SU-DHL-6 (cell line): Measurements from ENCODE around the gene TTC3.

Experiments
- H2AFZ ChIP-seq: fragments of 200-600 bp; sonication (generic); 2 replicates; pipeline ENCODE4 v1.6.1; 2014; ENCODE audit warnings: low read depth, mild to moderate bottlenecking, moderate library complexity, mixed read lengths, antibody characterized with exemption, low read length; ENCODE audit not compliant: severe bottlenecking
- H3F3A ChIP-seq: fragments of 200-600 bp; shearing (Covaris generic); 2 replicates; pipeline ENCODE4 v1.6.0; 2016; ENCODE audit warnings: antibody characterized with exemption, mild to moderate bottlenecking; ENCODE audit not compliant: insufficient read depth
- H3K27ac ChIP-seq: fragments of 200-600 bp; sonication (generic); 2 replicates; pipeline ENCODE4 v1.5.1; 2016; ENCODE audit warnings: low read depth, mild to moderate bottlenecking, low read length, moderate library complexity, mixed read lengths
- H3K27me3 ChIP-seq: fragments of 200-600 bp; sonication (generic), shearing (Covaris generic); 2 replicates; pipeline ENCODE4 v1.6.0; 2014; ENCODE audit warnings: mild to moderate bottlenecking, low read length
- H3K36me3 ChIP-seq: fragments of 200-600 bp; sonication (generic); 2 replicates; pipeline ENCODE4 v1.6.1; 2014; ENCODE audit warnings: mild to moderate bottlenecking, low read length, mixed read lengths
- H3K4me2 ChIP-seq: fragments of 300-600, 200-600 bp; shearing (Covaris generic), sonication (generic); 2 replicates; pipeline ENCODE4 v1.6.0; 2014; ENCODE audit warnings: low read length, low read depth, mild to moderate bottlenecking; ENCODE audit not compliant: poor library complexity, severe bottlenecking
- H3K4me3 ChIP-seq: fragments of 200-600 bp; sonication (generic); 2 replicates; pipeline ENCODE4 v1.5.1; 2014; ENCODE audit warnings: antibody characterized with exemption, low read length, mild to moderate bottlenecking, mixed read lengths; ENCODE audit not compliant: insufficient read depth, poor library complexity, severe bottlenecking
- H3K79me2 ChIP-seq: fragments of 200-600 bp; sonication (generic); 2 replicates; pipeline ENCODE4 v1.6.1; 2014; ENCODE audit warnings: mild to moderate bottlenecking, low read length, moderate library complexity; ENCODE audit not compliant: insufficient read depth
- H3K9ac ChIP-seq: fragments of 200-600 bp; sonication (generic); 2 replicates; pipeline ENCODE4 v1.7.0; 2014; ENCODE audit warnings: mild to moderate bottlenecking, low read length
- H3K9me2 ChIP-seq: fragments of 200-600 bp; sonication (generic); replicated peaks from 2 replicates; pipeline ENCODE4 v1.6.1; 2014; ENCODE audit warnings: low read length; ENCODE audit not compliant: insufficient read depth
- H3K9me3 ChIP-seq: fragments of 200-600 bp; sonication (generic); 2 replicates; pipeline ENCODE4 v1.6.1; 2014; ENCODE audit warnings: low read length, mixed read lengths; ENCODE audit not compliant: insufficient read depth
- H4K20me1 ChIP-seq: fragments of 200-600 bp; sonication (generic); 2 replicates; pipeline ENCODE4 v1.6.1; 2014; ENCODE audit warnings: low read depth, mild to moderate bottlenecking, antibody characterized with exemption, low read length, moderate library complexity, mixed read lengths
- EZH2phosphoT487 ChIP-seq: fragments of 200-600 bp; sonication (generic), shearing (Covaris generic); conservative IDR thresholded peaks from 2 replicates; pipeline ENCODE4 v1.6.1; 2018; ENCODE audit warnings: mild to moderate bottlenecking, antibody characterized with exemption, low read length, moderate library complexity, mixed read lengths
- TF ChIP-seq, protein P1 (sequence below): fragments of 200-600 bp; sonication (generic); IDR thresholded peaks from one replicate; pipeline ENCODE4 v1.5.1; 2017; ENCODE audit warnings: antibody characterized with exemption, mild to moderate bottlenecking, low read length, moderate library complexity; ENCODE audit not compliant: insufficient read depth, poor library complexity, severe bottlenecking

TTC3 gene

GRCh38 chr21:37155186-37155585 is 82.1 kb downstream of the TTC3 start:
- TF ChIP-seq, protein P1, sequence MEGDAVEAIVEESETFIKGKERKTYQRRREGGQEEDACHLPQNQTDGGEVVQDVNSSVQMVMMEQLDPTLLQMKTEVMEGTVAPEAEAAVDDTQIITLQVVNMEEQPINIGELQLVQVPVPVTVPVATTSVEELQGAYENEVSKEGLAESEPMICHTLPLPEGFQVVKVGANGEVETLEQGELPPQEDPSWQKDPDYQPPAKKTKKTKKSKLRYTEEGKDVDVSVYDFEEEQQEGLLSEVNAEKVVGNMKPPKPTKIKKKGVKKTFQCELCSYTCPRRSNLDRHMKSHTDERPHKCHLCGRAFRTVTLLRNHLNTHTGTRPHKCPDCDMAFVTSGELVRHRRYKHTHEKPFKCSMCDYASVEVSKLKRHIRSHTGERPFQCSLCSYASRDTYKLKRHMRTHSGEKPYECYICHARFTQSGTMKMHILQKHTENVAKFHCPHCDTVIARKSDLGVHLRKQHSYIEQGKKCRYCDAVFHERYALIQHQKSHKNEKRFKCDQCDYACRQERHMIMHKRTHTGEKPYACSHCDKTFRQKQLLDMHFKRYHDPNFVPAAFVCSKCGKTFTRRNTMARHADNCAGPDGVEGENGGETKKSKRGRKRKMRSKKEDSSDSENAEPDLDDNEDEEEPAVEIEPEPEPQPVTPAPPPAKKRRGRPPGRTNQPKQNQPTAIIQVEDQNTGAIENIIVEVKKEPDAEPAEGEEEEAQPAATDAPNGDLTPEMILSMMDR: no peak
- no peak for TF ChIP-seq EZH2phosphoT487
- Histone ChIP-seq H3K9me2 (no peaks in the 10 kb centered on the region), H3K27ac (no peak overlapping the region), H3K36me3 (peaks cover 11% of the 10 kb centered on the region), H3K9ac (no peak overlapping the region), H3K4me2 (no peak overlapping the region), H4K20me1 (no peaks in the 10 kb centered on the region), H3K4me3 (no peak overlapping the region), H3K79me2 (no peaks in the 10 kb centered on the region), H3F3A (0 out of 2 replicates have a peak, but pooled peaks cover 4% of the 10 kb centered on the region), H3K27me3 (no peaks in the 10 kb centered on the region), H2AFZ (no peak overlapping the region), H3K9me3 (no peaks in the 10 kb centered on the region)

DNA sequence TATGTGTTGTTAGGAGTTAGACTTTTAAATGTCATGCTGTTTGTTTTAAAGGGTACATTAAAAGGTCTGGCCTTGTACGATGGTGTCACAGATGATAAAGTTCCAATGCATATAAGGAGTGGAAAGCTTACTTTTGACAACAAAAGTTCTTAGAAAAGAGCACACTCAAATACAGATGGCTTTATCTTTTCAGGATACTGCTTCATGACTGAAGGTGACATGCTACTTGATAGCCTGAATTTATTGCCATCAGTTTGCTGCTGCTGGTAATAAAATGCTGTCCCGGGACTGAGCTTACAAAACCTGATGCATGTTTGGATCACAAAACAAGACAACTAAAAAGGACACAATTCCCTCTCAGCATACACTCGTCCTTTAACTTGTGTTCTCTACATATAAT is 84.9 kb downstream of the TTC3 start:
- Histone ChIP-seq H3K9me3 (no peaks in the 10 kb centered on the region), H3K36me3 (peaks cover 3% of the 10 kb centered on the region; the same call in 1 of the 2 replicates), H3K79me2 (no peaks in the 10 kb centered on the region), H3F3A (no peaks in the 10 kb centered on the region), H3K4me3 (no peak overlapping the region), H3K27ac (no peak overlapping the region), H3K9me2 (no peaks in the 10 kb centered on the region), H2AFZ (no peak overlapping the region), H4K20me1 (no peaks in the 10 kb centered on the region), H3K27me3 (no peaks in the 10 kb centered on the region), H3K4me2 (no peak overlapping the region), H3K9ac (no peak overlapping the region)
- TF ChIP-seq, protein P1: no peak
- no peak for TF ChIP-seq EZH2phosphoT487

DNA sequence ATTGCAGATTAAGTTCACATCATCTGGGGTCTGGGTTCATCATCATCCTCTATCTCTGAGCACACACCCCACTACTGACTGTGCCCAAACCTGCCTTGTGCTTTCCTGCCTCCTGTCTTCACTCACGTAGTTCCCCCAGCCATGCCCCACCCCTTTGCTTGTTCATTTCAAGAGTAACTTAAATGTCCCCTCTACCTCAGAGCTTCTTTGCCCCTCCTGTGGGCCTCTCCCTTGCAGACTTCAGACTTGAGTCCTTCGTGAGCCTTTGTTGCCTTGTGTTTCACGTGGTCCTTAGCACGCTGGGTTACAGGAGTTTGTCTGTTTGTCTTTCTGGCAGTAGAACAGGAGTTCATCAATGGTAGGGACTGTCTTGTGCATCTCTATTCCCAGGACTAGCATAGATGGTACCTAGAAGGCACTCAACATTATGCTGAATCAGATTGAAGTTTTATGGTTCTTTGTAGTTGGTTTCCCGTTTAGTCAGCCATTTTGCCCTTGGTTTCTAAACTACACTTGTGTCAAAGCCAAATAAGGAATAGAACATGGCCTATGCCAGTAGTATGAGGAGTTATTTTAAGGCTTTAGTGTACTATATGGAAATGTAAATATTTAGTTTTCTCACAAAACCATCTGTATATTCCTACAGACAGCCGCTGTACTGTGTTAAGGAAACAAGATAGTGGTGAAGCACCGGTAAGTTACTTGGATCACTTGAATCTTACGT is 86.2 kb downstream of the TTC3 start:
- Histone ChIP-seq H3K27me3 (no peaks in the 10 kb centered on the region), H3K27ac (no peak overlapping the region), H3F3A (no peaks in the 10 kb centered on the region), H4K20me1 (no peaks in the 10 kb centered on the region), H3K36me3 (peaks cover 3% of the 10 kb centered on the region; the same call in 1 of the 2 replicates), H2AFZ (no peak overlapping the region), H3K9me2 (no peaks in the 10 kb centered on the region), H3K9ac (no peak overlapping the region), H3K4me2 (no peak overlapping the region), H3K79me2 (no peaks in the 10 kb centered on the region), H3K9me3 (no peaks in the 10 kb centered on the region), H3K4me3 (no peak overlapping the region)
- no peak for TF ChIP-seq EZH2phosphoT487

- Histone ChIP-seq H3K36me3 (peaks cover 7% of the 10 kb centered on the region; the same call in 1 of the 2 replicates), H4K20me1 (no peaks in the 10 kb centered on the region)
Observed at GRCh38 chr21:37159949-37160348, 86.9 kb downstream of the TTC3 start.

More at GRCh38 chr21:37159949-37160348, 86.9 kb downstream of the TTC3 start:
- Histone ChIP-seq H3K9me3 (no peaks in the 10 kb centered on the region), H2AFZ (no peak overlapping the region), H3K9me2 (no peaks in the 10 kb centered on the region), H3K4me2 (no peak overlapping the region), H3K27me3 (no peaks in the 10 kb centered on the region), H3K79me2 (no peaks in the 10 kb centered on the region), H3K9ac (no peak overlapping the region), H3K4me3 (no peak overlapping the region), H3K27ac (no peak overlapping the region), H3F3A (no peaks in the 10 kb centered on the region)
- TF ChIP-seq, protein P1: no peak
- TF ChIP-seq EZH2phosphoT487: no peak
